Measurements from ENCODE around the gene SUN2.

GRCh38 chr22:38755911-38756532 lies at the start of gene SUN2:
- peak; percentile 67; the same call in 1 of the 2 replicates for TF ChIP-seq POLR2A (IDR thresholded peaks at IDR 0.05; ENCODE audit: low read depth, low read length)
- 0 out of 2 replicates have a peak, but pooled peaks have one; percentile 20 for TF ChIP-seq TAF1 (IDR thresholded peaks at IDR 0.05; ENCODE audit: borderline replicate concordance, low read depth, low read length)
